ENCODE data around the gene TNS2. TPM values are rescaled to one million over a fixed set of nuclear protein-coding genes. Genes with fewer than 3 reads are reported as not detected.
A peak's percentile ranks its signal among the peaks of the same experiment; 100 is the strongest.

TNS2 gene
- total and polyA plus RNA-seq, 2 of the 13 experiments (the other 11 are each of a cell fraction or from before 2014, with no cell fraction given), result 8.9 to 20.4 TPM

DNA sequence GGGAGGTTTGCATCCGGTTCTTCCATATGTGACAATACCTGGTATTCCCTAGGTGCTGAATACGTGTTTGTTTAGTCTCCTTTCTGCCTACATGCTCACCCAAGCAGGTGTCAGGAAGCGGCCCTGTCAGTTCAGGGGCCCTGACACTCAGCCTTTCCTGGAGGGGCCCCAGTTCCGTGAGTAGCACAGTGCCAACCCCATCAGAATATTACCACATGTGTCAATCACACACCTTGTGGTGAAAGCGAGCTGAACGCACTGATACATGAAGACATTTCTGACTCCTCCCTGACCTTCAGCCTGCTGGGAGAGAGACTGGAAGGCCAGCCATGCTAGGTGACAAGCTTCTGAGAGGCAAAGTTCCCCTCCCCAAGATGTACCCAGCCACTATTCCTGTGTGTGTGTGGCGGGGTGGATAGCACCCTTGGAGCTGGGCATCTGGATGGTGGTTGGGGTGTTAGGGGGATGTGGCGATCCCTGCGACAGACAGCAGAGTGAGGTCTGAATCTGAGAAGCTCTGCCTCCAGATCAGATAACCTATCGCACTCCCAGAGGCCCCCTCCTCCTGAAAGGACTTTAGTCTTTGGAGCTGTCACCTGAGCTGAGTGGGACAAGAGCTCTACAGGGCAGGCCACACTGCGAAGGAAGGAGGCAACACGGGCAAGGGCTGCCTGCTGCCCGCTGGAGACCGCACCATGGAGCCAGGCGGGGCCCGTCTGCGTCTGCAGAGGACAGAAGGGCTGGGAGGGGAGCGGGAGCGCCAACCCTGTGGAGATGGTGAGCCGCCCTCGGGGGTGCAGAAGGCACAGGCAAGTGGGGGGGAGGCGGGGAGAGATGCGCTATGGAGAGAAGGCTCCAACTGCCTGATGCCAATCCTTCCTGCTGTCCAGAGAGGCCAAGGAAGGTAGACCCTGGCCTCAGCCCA is 53.3 kb downstream of the TNS2 start, which contains the start of gene SOAT2 (continued):
- TF ChIP-seq FIP1L1 (IDR thresholded peaks at IDR 0.05; ENCODE audit: borderline replicate concordance, insufficient read depth, low read depth, low read length) (no peak), RARA (CRISPR knock-in tag; IDR thresholded peaks at IDR 0.05) (peak; percentile 58), NR3C1 (CRISPR knock-in tag; IDR thresholded peaks at IDR 0.05) (no peak), ZNF234 (CRISPR knock-in tag; conservative IDR thresholded peaks at IDR 0.05) (no peak), TAF15 (IDR thresholded peaks at IDR 0.05; ENCODE audit: low read depth, low read length, poor library complexity, severe bottlenecking) (no peak), MEIS2 (CRISPR knock-in tag; IDR thresholded peaks at IDR 0.05) (peak; percentile 52; the same call in 1 of the 2 replicates), ZNF382 (CRISPR knock-in tag; IDR thresholded peaks at IDR 0.05; ENCODE audit: borderline replicate concordance) (no peak), NKX3-1 (CRISPR knock-in tag; IDR thresholded peaks at IDR 0.05) (no peak), SYNCRIP (IDR thresholded peaks at IDR 0.05; ENCODE audit: insufficient read depth, low read depth, low read length) (no peak), ZNF414 (CRISPR knock-in tag; IDR thresholded peaks at IDR 0.05) (peak; percentile 70), ZFYVE20 (CRISPR knock-in tag; IDR thresholded peaks at IDR 0.05; ENCODE audit: borderline replicate concordance, low read depth) (no peak), ZNF660 (CRISPR knock-in tag; IDR thresholded peaks at IDR 0.05; ENCODE audit: borderline replicate concordance, low read depth) (no peak), FUBP1 (CRISPR knock-in tag; IDR thresholded peaks at IDR 0.05; ENCODE audit: borderline replicate concordance) (no peak), THRA (CRISPR knock-in tag; IDR thresholded peaks at IDR 0.05; ENCODE audit: borderline replicate concordance) (peak; percentile 24; the same call in 1 of the 2 replicates), KMT2A (CRISPR knock-in tag; IDR thresholded peaks at IDR 0.05) (0 out of 2 replicates have a peak, but pooled peaks have one; percentile 25), SRSF1 (optimal IDR thresholded peaks at IDR 0.05; ENCODE audit: low read depth, low read length) (no peak), RELA (CRISPR knock-in tag; IDR thresholded peaks at IDR 0.05) (no peak), MXD3 (CRISPR knock-in tag; IDR thresholded peaks at IDR 0.05) (no peak)
- TF ChIP-seq, protein P1, sequence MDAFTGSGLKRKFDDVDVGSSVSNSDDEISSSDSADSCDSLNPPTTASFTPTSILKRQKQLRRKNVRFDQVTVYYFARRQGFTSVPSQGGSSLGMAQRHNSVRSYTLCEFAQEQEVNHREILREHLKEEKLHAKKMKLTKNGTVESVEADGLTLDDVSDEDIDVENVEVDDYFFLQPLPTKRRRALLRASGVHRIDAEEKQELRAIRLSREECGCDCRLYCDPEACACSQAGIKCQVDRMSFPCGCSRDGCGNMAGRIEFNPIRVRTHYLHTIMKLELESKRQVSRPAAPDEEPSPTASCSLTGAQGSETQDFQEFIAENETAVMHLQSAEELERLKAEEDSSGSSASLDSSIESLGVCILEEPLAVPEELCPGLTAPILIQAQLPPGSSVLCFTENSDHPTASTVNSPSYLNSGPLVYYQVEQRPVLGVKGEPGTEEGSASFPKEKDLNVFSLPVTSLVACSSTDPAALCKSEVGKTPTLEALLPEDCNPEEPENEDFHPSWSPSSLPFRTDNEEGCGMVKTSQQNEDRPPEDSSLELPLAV (CRISPR knock-in tag; conservative IDR thresholded peaks at IDR 0.05; ENCODE audit: low read depth), result no peak
- TF ChIP-seq, protein P2, sequence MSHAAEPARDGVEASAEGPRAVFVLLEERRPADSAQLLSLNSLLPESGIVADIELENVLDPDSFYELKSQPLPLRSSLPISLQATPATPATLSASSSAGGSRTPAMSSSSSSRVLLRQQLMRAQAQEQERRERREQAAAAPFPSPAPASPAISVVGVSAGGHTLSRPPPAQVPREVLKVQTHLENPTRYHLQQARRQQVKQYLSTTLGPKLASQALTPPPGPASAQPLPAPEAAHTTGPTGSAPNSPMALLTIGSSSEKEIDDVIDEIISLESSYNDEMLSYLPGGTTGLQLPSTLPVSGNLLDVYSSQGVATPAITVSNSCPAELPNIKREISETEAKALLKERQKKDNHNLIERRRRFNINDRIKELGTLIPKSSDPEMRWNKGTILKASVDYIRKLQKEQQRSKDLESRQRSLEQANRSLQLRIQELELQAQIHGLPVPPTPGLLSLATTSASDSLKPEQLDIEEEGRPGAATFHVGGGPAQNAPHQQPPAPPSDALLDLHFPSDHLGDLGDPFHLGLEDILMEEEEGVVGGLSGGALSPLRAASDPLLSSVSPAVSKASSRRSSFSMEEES (CRISPR knock-in tag; IDR thresholded peaks at IDR 0.05), result peak; percentile 61; the same call in 1 of the 2 replicates

All from HepG2 (cell line).